NCI-H82 treated with DMSO at 0.1 percent for 48 hours (cell line): ENCODE results near the gene HOXC6.

Experiments used
- DNase-seq: peaks from one replicate; lab custom pipeline; 2025; ENCODE audit not compliant: unreplicated experiment; lab: John Stamatoyannopoulos, UW

HOXC6 gene

GRCh38 chr12:54012631-54013409, 15.4 kb upstream of the HOXC6 start:
- no peak for DNase-seq

GRCh38 chr12:54014377-54015017, 13.7 kb upstream of the HOXC6 start:
- no peak for DNase-seq

- DNase-seq, result no peak
These were observed 13.0 kb upstream of the HOXC6 start for GRCh38 chr12:54015018-54015931.

- DNase-seq, result no peak
These were observed 12.2 kb upstream of the HOXC6 start for GRCh38 chr12:54016051-54016450.

- DNase-seq, result no peak
These were observed 11.7 kb upstream of the HOXC6 start for GRCh38 chr12:54016478-54016964.

- DNase-seq, result peak; percentile 80
These were observed 11.0 kb upstream of the HOXC6 start for GRCh38 chr12:54017027-54017788.

GRCh38 chr12:54017878-54018467, 10.3 kb upstream of the HOXC6 start:
- peak; percentile 93 for DNase-seq

GRCh38 chr12:54018468-54018984, 9.7 kb upstream of the HOXC6 start:
- DNase-seq, result peak; percentile 42

GRCh38 chr12:54019091-54019811, 9.0 kb upstream of the HOXC6 start:
- DNase-seq, result no peak

- no peak for DNase-seq
These were observed 8.2 kb upstream of the HOXC6 start for GRCh38 chr12:54019924-54020590.

GRCh38 chr12:54020591-54021405, 7.4 kb upstream of the HOXC6 start:
- no peak for DNase-seq

GRCh38 chr12:54021432-54022013, 6.7 kb upstream of the HOXC6 start:
- peak; percentile 60 for DNase-seq

GRCh38 chr12:54022960-54023884, 5.0 kb upstream of the HOXC6 start:
- no peak for DNase-seq

- DNase-seq, result no peak
These were observed 4.1 kb upstream of the HOXC6 start for GRCh38 chr12:54024127-54024526.

GRCh38 chr12:54024581-54025305, 3.5 kb upstream of the HOXC6 start:
- DNase-seq, result no peak
